Stomach (tissue), 9 donors: ENCODE measurements around the gene NLRC5. TPM values are rescaled to one million over a fixed set of nuclear protein-coding genes. Genes with fewer than 3 reads are reported as not detected.
A peak's percentile ranks its signal among the peaks of the same experiment; 100 is the strongest.

Experiments used
- DNase-seq, 2 donors: peaks; one replicate each; pipeline versions ENCODE4 v3.0.0 to v3.0.0-alpha.2; 2013 to 2019
- H3K27ac ChIP-seq, 5 donors: fragments of 200-600 bp in 4 of 5; sonication (generic) in 4 of 5; one replicate each; pipeline ENCODE4 v1.5.1; 2013 to 2019; ENCODE audit warnings: mild to moderate bottlenecking in 1 of 5, moderate library complexity in 1 of 5
- H3K27me3 ChIP-seq, 3 donors: fragments of 200-600 bp; sonication (generic); one replicate each; pipeline ENCODE4 v1.5.1; 2017 to 2019; ENCODE audit warnings: mixed run types in 1 of 3
- H3K36me3 ChIP-seq, 4 donors: fragments of 200-600 bp; sonication (generic); 1 replicate in 3 of 4; 2 replicates in 1 of 4; pipeline ENCODE4 v1.5.1; 2016 to 2019
- H3K4me1 ChIP-seq, 4 donors: fragments of 200-600 bp; sonication (generic); one replicate each; pipeline ENCODE4 v1.5.1; 2016 to 2019
- H3K4me3 ChIP-seq, 4 donors: fragments of 200-600 bp; sonication (generic) in 3 of 4; one replicate each; pipeline ENCODE4 v1.5.1; 2016 to 2019; ENCODE audit warnings: mild to moderate bottlenecking in 1 of 4
- H3K9me3 ChIP-seq, 4 donors: fragments of 200-600 bp; sonication (generic); one replicate each; pipeline ENCODE4 v1.5.1; 2016 to 2019
- EP300 ChIP-seq: sonication (generic); formaldehyde crosslinking; IDR thresholded peaks from one replicate; pipeline ENCODE4 v1.6.1; 2017; ENCODE audit warnings: antibody characterized with exemption
- POLR2A ChIP-seq, 4 donors: fragments of 450-650 bp; IDR thresholded peaks; one replicate each; pipeline ENCODE4 v1.6.1; 2016; ENCODE audit warnings: antibody characterized with exemption in 4 of 4, control low read depth in 2 of 4, mild to moderate bottlenecking in 1 of 4, moderate library complexity in 1 of 4
- POLR2AphosphoS5 ChIP-seq, 3 donors: sonication (generic); formaldehyde crosslinking; IDR thresholded peaks; one replicate each; pipeline ENCODE4 v1.6.1; 2016; ENCODE audit warnings: antibody characterized with exemption in 3 of 3
- WGBS, 5 donors: extraction: QIAGEN DNeasy Blood & Tissue Kit in 3 of 5; methylation state at CpG; one replicate each; pipeline versions ENCODE4 v1.1.5 to v1.1.7; 2013 to 2018; 5-methylcytosine and 5-hydroxymethylcytosine counted together
- intact Hi-C: fragments of 100-400 bp; cut with DNase I; formaldehyde crosslinking; loops from one replicate; pipeline ENCODE4 v1.15.1; 2023; ENCODE audit warnings: low total_unique reads
- polyA plus RNA-seq, 3 donors: library from polyadenylated mRNA; stranded (reverse); fragments of 200-250 nt; gene quantifications; one replicate each; pipeline ENCODE4 v1.2.3, GENCODE V29; 2013
- total RNA-seq, 5 donors: library from RNA; depleted of rRNA; stranded (reverse); fragments of >200 nt; gene quantifications; one replicate each; pipeline versions ENCODE4 v1.1.0 to v1.2.3, GENCODE V29; 2014 to 2016
- TF ChIP-seq, protein P1 (sequence below), 7 experiments: fragments of 450-650 bp in 4 of 7; fragments of 200-600 bp in 3 of 7; sonication (generic) in 3 of 7; IDR thresholded peaks; one replicate each; pipeline ENCODE4 v1.5.1; 2016 to 2019; ENCODE audit warnings: antibody characterized with exemption in 7 of 7, control low read depth in 2 of 7, mild to moderate bottlenecking in 1 of 7
- donor health status: healthy with polysubstance abuse.
- donor health status: Bipolar disorder and iron deficiency.
- donor health status: healthy.

The NLRC5 gene
- total and polyA plus RNA-seq, 8 donors, result 11.7 to 265 (median 29.4) TPM

DNA sequence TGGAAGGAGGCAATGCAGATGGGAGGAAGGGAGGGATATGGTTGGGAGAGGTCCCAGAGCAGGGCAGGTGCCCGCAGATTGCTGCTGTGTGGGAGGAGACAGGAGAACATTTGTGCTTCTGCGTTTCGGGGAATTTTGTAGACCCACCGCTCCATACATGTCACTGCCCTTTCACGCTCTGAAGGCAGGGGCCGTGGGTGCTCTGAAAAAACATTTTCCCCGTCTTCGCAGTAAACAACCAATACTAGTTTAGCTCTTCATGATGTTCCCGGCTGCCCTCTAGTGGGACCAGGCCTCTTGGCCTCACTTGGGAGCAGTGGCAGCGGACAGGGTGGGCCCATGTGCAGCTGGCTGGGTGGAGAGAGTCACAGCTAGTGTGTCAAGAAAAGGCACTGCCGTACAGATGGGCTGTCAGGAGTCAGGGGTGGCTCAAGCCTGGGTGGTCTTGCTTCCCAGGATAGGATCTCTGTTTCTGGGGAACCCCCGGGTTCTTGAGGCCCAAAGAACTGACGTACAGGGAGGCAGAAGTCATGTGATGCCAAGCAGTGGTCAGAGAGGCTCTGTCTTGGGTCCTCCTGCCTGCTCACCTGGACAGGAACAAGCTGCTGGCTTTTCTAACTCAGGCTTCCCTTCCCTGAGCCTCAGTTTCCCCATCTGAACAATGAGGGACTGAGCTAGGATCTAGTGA, 56.5 kb downstream of the NLRC5 start:
- H3K27ac ChIP-seq, result no peak overlapping the region
- TF ChIP-seq, protein P1, sequence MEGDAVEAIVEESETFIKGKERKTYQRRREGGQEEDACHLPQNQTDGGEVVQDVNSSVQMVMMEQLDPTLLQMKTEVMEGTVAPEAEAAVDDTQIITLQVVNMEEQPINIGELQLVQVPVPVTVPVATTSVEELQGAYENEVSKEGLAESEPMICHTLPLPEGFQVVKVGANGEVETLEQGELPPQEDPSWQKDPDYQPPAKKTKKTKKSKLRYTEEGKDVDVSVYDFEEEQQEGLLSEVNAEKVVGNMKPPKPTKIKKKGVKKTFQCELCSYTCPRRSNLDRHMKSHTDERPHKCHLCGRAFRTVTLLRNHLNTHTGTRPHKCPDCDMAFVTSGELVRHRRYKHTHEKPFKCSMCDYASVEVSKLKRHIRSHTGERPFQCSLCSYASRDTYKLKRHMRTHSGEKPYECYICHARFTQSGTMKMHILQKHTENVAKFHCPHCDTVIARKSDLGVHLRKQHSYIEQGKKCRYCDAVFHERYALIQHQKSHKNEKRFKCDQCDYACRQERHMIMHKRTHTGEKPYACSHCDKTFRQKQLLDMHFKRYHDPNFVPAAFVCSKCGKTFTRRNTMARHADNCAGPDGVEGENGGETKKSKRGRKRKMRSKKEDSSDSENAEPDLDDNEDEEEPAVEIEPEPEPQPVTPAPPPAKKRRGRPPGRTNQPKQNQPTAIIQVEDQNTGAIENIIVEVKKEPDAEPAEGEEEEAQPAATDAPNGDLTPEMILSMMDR (IDR thresholded peaks at IDR 0.05), result peak in 4 of 7 experiments; percentile 13 to 44 (median 20)
- TF ChIP-seq POLR2A (IDR thresholded peaks at IDR 0.05), result no peak
- peak in 1 of 3 donors; percentile 10 for TF ChIP-seq POLR2AphosphoS5 (IDR thresholded peaks at IDR 0.05)

DNA sequence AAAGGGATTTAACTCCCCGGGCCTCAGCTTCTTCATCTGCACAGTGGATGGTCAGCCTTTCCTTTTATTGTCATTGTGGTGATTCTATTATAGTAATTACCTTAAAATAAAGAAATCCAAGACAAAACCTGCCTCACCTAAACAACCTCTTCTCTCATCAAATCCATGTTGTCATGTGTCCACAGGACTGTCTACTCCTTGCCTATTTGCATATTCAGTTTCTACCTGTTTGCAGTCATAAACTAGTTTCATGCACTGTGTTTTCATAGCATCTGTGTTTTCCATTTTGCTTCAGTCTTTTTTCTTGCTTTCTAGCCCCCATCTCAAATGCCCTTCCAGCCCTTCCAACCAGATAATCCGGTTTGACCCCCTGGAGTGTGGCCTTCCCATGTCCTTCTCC, 58.7 kb downstream of the NLRC5 start:
- peaks cover 4 to 99% (median 75%) of the 10 kb centered on the region in 4 donors for H3K36me3 ChIP-seq
- H3K9me3 ChIP-seq, result no peaks in the 10 kb centered on the region
- H3K27ac ChIP-seq, result no peak overlapping the region
- DNase-seq, result no peak
- H3K27me3 ChIP-seq, result no peaks in the 10 kb centered on the region
- TF ChIP-seq, protein P1 (IDR thresholded peaks at IDR 0.05), result no peak
- no peak for TF ChIP-seq POLR2A (IDR thresholded peaks at IDR 0.05)
- no peak for TF ChIP-seq EP300
- TF ChIP-seq POLR2AphosphoS5 (IDR thresholded peaks at IDR 0.05), result no peak
- no peak overlapping the region for H3K4me3 ChIP-seq
- intact Hi-C loops, result no loop called here
- 47 to 84% (median 81%) methylated on average over 2 of the region's 2 CpGs for WGBS, 5 donors
- peaks cover 0 to 10% (median 3%) of the 10 kb centered on the region in 4 donors for H3K4me1 ChIP-seq

More for the DNA sequence above, 56.5 kb downstream of the NLRC5 start:
- 41 to 51% (median 47%) methylated on average over 11 to 13 of the region's 13 CpGs for WGBS, 5 donors
- Histone ChIP-seq H3K27me3 (no peaks in the 10 kb centered on the region), H3K36me3 (peaks cover 4 to 99% (median 75%) of the 10 kb centered on the region in 4 donors), H3K4me1 (peaks cover 0 to 25% (median 3%) of the 10 kb centered on the region in 4 donors), H3K9me3 (no peaks in the 10 kb centered on the region), H3K4me3 (no peak overlapping the region)
- DNase-seq, result peak; percentile 32 to 88
- intact Hi-C loops, result no loop called here

DNA sequence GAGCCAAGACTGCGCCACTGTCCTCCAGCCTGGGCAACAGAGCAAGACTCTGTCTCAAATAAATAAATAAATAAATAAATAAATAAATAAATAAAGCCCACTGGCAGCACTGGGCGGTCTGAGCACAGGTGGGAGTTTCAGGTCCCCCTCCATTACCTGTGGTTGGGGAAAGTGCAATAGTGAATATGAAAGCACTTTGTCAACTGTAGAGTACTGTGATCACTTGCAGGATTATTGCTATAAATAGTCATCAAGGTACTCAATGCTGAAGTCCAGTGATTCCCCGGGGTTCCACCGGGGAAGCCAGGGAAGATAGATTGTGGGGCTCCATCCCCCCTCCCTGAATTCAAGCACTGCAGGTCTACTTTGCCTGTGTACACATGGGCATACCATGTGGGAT, 60.3 kb downstream of the NLRC5 start:
- DNase-seq, result no peak
- Histone ChIP-seq H3K27ac (no peak overlapping the region), H3K4me3 (no peak overlapping the region), H3K36me3 (peaks cover 4 to 99% (median 75%) of the 10 kb centered on the region in 4 donors), H3K4me1 (peaks cover 0 to 10% (median 3%) of the 10 kb centered on the region in 4 donors), H3K9me3 (no peaks in the 10 kb centered on the region), H3K27me3 (no peaks in the 10 kb centered on the region)
- TF ChIP-seq EP300, result no peak
- TF ChIP-seq POLR2A (IDR thresholded peaks at IDR 0.05), result no peak
- TF ChIP-seq, protein P1 (IDR thresholded peaks at IDR 0.05), result no peak
- no peak for TF ChIP-seq POLR2AphosphoS5 (IDR thresholded peaks at IDR 0.05)
- 82 to 92% (median 86%) methylated on average over 4 of the region's 4 CpGs for WGBS, 5 donors
- intact Hi-C loops, result no loop called here

DNA sequence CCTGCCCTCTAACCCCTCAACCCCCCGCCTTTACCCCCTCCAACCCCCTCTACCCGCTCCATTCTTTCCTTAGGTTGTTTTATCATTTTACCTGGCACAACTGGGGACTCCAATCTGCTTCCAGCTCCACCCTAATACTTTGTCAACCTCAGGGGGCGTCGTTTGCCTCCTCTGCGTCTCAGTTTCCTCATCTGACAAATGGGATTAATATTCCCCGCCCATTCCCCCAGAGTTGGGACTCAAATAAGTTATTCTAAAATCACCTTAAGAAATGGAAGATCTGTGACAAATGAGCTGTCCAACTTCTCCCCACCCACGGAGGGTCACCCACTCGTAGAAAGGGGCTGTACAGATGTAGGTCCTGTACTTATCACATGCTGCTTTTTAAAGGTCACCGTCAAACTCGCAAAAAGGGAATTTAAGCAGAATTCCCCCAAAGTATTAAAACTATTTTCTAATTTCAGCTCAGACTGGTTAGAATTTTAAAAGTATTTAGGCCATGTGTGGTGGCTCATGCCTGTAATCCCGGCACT, 62.4 kb downstream of the NLRC5 start:
- H3K4me3 ChIP-seq, result no peak overlapping the region
- no peak overlapping the region for H3K27ac ChIP-seq
- 86 to 92% (median 90%) methylated on average over 11 of the region's 11 CpGs for WGBS, 5 donors
- H3K36me3 ChIP-seq, result peaks cover 4 to 99% (median 90%) of the 10 kb centered on the region in 4 donors
- DNase-seq, result no peak
- intact Hi-C loops, result no loop called here
- TF ChIP-seq EP300, result no peak
- TF ChIP-seq POLR2A (IDR thresholded peaks at IDR 0.05), result no peak
- TF ChIP-seq POLR2AphosphoS5 (IDR thresholded peaks at IDR 0.05), result no peak
- TF ChIP-seq, protein P1 (IDR thresholded peaks at IDR 0.05), result no peak
- H3K4me1 ChIP-seq, result no peaks in the 10 kb centered on the region
- H3K9me3 ChIP-seq, result no peaks in the 10 kb centered on the region
- H3K27me3 ChIP-seq, result no peaks in the 10 kb centered on the region
